Esophagus squamous epithelium (tissue), 5 donors: ENCODE data around the gene MAS1. TPM values are rescaled to one million over a fixed set of nuclear protein-coding genes. Genes with fewer than 3 reads are reported as not detected.
"Not testable (repeated sequence)": the region's sequence is repeated elsewhere in the genome, so short reads cannot be mapped to it uniquely, and the experiment has no call there.

Experiments
- DNase-seq: peaks from one replicate; lab custom pipeline; 2025; lab: John Stamatoyannopoulos, UW
- H3K27ac ChIP-seq, 4 donors: fragments of 200-600 bp; sonication (generic); one replicate each; pipeline ENCODE4 v1.5.1; 2016 to 2019; ENCODE audit warnings: mild to moderate bottlenecking in 1 of 4
- H3K27me3 ChIP-seq, 4 donors: fragments of 200-600 bp; sonication (generic); 1 replicate in 3 of 4; 2 replicates in 1 of 4; pipeline versions ENCODE4 v1.5.1 to v1.6.0; 2017 to 2021; ENCODE audit warnings: antibody characterized with exemption in 1 of 4
- H3K36me3 ChIP-seq, 3 donors: fragments of 200-600 bp; sonication (generic); one replicate each; pipeline ENCODE4 v1.5.1; 2016 to 2019
- H3K4me1 ChIP-seq, 3 donors: fragments of 200-600 bp; sonication (generic); one replicate each; pipeline ENCODE4 v1.5.1; 2017 to 2019
- H3K4me3 ChIP-seq, 4 donors: fragments of 200-600 bp; sonication (generic); 1 replicate in 3 of 4; 2 replicates in 1 of 4; pipeline ENCODE4 v1.5.1; 2016 to 2019; ENCODE audit warnings: mild to moderate bottlenecking in 2 of 4, moderate library complexity in 1 of 4
- H3K9me3 ChIP-seq, 3 donors: fragments of 200-600 bp; sonication (generic); one replicate each; pipeline ENCODE4 v1.5.1; 2016 to 2019
- POLR2A ChIP-seq, 4 donors: fragments of 450-650 bp; IDR thresholded peaks; one replicate each; pipeline ENCODE4 v1.6.1; 2017; ENCODE audit warnings: antibody characterized with exemption in 4 of 4, mild to moderate bottlenecking in 4 of 4, moderate library complexity in 3 of 4
- WGBS, 2 donors: methylation state at CpG; one replicate each; pipeline ENCODE4 v1.1.5; 2018; 5-methylcytosine and 5-hydroxymethylcytosine counted together
- intact Hi-C: fragments of 100-400 bp; cut with DNase I; formaldehyde crosslinking; loops from one replicate; pipeline ENCODE4 v1.15.0; 2022
- total RNA-seq, 4 donors: library from RNA; depleted of rRNA; stranded (reverse); fragments of >200 nt; gene quantifications; one replicate each; pipeline ENCODE4 v1.1.0, GENCODE V29; 2016
- TF ChIP-seq, protein P1 (sequence below), 6 experiments: fragments of 450-650 bp in 4 of 6; fragments of 200-600 bp in 2 of 6; sonication (generic) in 2 of 6; IDR thresholded peaks; one replicate each; pipeline ENCODE4 v1.5.1; 2016 to 2019; ENCODE audit warnings: antibody characterized with exemption in 6 of 6, mild to moderate bottlenecking in 4 of 6, moderate library complexity in 4 of 6
- donor health status: DM: yes; HTN: yes; CAD: no.

MAS1 gene
- not detected for total RNA-seq

DNA sequence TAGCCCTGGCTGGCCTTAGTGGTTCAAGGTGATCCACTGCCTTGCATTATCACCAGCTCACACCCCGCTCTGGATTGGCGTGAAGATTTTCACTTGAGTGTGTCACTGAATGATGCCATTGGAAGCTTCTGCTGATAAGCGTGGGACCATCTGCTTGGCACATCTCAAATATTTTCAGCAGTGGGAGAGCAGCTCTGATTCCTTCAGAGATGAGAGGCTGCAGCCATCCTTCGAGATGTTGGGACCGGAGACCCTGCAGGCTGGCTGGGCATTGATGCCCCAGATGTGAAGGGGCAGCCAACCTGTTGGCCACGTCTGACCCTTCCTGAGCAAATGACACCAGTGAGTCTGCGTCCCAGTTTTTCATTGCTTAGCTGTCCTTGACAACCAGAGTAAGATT, at the start of gene MAS1:
MAS1 (plus strand) TSS at position 197 of the 400 bp plus-strand sequence. CDS start 15,968 bp downstream, outside the sequence.
- H3K36me3 ChIP-seq: no peaks in the 10 kb centered on the region
- DNase-seq: no peak
- H3K27me3 ChIP-seq: peaks cover 0 to 80% (median 1%) of the 10 kb centered on the region in 4 donors
- no peak within 1 kb of the TSS for H3K27ac ChIP-seq
- H3K4me1 ChIP-seq: peaks cover 0 to 10% (median 0%) of the 10 kb centered on the region in 3 donors
- H3K9me3 ChIP-seq: no peaks in the 10 kb centered on the region
- 77 to 79% methylated on average over 7 of the region's 7 CpGs for WGBS, 2 donors
- no peak within 1 kb of the TSS for H3K4me3 ChIP-seq
- intact Hi-C loops: no loop called here
- TF ChIP-seq, protein P1, sequence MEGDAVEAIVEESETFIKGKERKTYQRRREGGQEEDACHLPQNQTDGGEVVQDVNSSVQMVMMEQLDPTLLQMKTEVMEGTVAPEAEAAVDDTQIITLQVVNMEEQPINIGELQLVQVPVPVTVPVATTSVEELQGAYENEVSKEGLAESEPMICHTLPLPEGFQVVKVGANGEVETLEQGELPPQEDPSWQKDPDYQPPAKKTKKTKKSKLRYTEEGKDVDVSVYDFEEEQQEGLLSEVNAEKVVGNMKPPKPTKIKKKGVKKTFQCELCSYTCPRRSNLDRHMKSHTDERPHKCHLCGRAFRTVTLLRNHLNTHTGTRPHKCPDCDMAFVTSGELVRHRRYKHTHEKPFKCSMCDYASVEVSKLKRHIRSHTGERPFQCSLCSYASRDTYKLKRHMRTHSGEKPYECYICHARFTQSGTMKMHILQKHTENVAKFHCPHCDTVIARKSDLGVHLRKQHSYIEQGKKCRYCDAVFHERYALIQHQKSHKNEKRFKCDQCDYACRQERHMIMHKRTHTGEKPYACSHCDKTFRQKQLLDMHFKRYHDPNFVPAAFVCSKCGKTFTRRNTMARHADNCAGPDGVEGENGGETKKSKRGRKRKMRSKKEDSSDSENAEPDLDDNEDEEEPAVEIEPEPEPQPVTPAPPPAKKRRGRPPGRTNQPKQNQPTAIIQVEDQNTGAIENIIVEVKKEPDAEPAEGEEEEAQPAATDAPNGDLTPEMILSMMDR (IDR thresholded peaks at IDR 0.05): no peak
- no peak for TF ChIP-seq POLR2A (IDR thresholded peaks at IDR 0.05)

DNA sequence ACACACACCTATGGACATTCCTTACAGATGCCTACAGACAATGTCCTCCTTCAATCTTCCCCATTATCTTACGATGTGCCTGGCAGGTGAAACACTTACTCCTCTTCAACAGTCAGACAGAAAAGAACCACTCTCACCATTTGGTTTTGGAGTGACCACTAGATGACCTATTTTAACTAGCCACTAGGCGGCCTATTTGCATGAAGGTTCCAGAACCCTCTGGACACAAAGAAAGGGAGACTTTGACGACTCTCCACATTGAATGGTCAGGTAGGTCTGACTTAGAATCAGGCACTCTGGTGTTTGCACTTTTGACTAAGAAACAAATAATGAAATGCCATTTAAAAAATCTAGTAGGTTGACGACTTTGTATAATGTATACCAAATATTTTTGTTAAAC, 48.8 kb upstream of the MAS1 start:
- 57 to 62% methylated on average over 3 to 4 of the region's 4 CpGs for WGBS, 2 donors
- no peaks in the 10 kb centered on the region for H3K36me3 ChIP-seq
- TF ChIP-seq, protein P1 (IDR thresholded peaks at IDR 0.05): no peak
- TF ChIP-seq POLR2A (IDR thresholded peaks at IDR 0.05): no peak
- no peak for DNase-seq
- H3K27ac ChIP-seq: no peak overlapping the region
- no peaks in the 10 kb centered on the region for H3K9me3 ChIP-seq
- H3K4me3 ChIP-seq: no peak overlapping the region
- H3K27me3 ChIP-seq: no peaks in the 10 kb centered on the region
- intact Hi-C loops: no loop called here
- no peaks in the 10 kb centered on the region for H3K4me1 ChIP-seq

DNA sequence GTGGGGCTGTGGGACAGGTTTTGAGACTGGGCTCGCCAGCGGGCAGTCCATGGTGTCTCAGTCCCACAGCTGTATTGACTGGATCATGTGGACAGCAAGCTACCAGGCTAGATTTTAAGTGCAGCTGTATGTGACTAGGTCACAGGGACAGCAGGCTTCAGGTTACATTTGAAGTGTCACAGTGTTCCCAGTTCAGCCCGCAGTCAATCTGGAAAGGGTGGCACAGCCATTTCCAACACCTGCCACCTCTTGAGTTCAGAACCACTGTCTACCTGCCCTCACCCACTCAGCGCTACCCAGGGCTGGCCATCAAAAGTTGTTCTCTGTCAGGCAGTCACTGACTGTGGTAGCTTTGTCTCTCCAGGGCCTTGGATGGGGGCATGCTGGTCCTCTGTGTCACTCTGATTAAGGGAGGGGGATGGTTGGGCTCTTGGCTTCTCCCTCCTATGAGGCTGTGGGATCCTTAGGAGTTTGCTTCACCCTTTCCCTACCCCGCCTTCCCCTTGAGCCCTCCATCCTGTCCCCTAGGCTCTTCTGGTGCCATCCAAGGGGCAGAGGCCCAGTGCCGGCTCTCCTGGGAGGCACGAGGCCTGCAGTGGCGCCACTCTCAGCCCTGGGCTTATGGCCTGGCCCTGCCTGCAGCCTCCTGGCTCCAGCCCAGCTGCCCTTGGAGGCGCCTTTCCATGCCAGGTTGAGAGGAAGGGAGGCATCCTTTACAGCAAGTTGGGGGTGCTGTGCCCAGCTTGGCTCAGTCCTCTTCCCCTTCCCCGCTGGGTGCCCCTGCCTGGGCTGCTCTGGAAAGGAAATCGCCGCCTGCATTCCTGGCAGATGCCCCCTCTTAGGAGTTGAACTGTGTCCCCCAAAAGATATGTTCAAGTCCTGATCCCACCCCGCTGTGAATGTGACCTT, 45.8 kb upstream of the MAS1 start:
- Histone ChIP-seq H3K4me1 (no peaks in the 10 kb centered on the region), H3K9me3 (peaks cover 0 to 16% (median 2%) of the 10 kb centered on the region in 3 donors), H3K36me3 (no peaks in the 10 kb centered on the region), H3K27me3 (no peaks in the 10 kb centered on the region), H3K27ac (no peak overlapping the region), H3K4me3 (no peak overlapping the region)
- intact Hi-C loops: no loop called here
- 80 to 83% methylated on average over 4 to 5 of the region's 13 CpGs for WGBS, 2 donors
- TF ChIP-seq, protein P1 (IDR thresholded peaks at IDR 0.05): no peak
- TF ChIP-seq POLR2A (IDR thresholded peaks at IDR 0.05): no peak
- no peak for DNase-seq

DNA sequence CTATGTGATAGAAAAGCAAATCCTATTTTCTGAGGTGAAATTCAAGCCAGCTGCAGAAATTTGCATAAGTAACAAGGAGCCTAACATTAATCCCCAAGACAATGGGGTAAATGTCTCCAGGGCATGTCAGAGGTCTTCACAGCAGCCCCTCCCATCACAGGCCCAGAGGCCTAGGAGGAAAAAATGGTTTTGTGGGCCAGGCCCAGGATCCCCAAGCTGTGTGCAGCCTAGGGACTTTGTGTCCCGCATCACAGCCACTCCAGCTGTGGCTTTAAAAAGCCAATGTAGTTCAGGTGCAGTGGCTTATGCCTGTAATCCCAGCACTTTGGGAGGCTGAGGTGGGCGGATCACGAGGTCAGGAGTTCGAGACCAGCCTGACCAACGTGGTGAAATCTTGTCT, 42.2 kb upstream of the MAS1 start:
- peaks cover 0 to 16% (median 2%) of the 10 kb centered on the region in 3 donors for H3K9me3 ChIP-seq
- H3K36me3 ChIP-seq, H3K27me3 ChIP-seq, intact Hi-C loops, DNase-seq, H3K27ac ChIP-seq, H3K4me3 ChIP-seq, H3K4me1 ChIP-seq: not testable (repeated sequence)
- 88 to 100% methylated on average over 2 to 5 of the region's 5 CpGs for WGBS, 2 donors

DNA sequence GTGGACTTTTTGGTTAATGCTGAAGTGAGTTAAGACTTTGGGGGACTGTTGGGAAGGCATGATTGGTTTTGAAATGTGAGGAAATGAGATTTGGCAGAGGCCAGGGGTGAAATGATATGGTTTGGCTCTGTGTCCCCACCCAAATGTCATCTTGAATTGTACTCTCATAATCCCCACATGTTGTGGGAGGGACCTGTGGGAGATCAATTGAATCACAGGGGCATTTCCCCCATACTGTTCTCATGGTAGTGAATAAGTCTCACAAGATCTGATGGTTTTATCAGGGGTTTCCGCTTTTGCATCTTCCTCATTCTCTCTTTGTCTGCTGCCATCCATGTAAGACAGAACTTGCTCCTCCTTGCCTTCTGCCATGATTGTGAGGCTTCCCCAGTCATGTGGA, 40.9 kb upstream of the MAS1 start:
- intact Hi-C loops, H3K4me3 ChIP-seq, H3K4me1 ChIP-seq, DNase-seq, H3K27me3 ChIP-seq, H3K27ac ChIP-seq, H3K36me3 ChIP-seq: not testable (repeated sequence)
- peaks cover 0 to 16% (median 2%) of the 10 kb centered on the region in 3 donors for H3K9me3 ChIP-seq
- 94 to 100% methylated on average over 1 of the region's 1 CpG for WGBS, 2 donors

DNA sequence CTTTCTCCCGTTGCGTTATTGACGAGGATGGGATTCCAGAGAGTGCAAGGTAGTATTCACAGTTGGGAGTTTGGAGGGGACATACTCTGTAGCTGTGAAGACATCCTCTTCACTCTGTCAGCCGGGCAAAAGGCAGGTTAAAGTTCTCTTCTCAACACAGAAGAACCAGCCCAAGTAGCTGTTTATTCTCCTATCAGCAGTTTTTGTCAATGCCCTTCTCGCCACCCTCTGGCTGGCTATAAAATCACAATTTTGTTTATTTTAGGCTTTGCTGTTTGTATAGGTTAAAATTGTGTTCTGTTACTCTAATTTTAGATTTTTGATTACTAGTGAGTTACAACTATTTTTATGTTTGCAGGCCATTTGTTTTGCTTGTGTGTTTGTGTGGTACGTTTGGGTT, 37.9 kb upstream of the MAS1 start:
- H3K27ac ChIP-seq: no peak overlapping the region
- H3K36me3 ChIP-seq: no peaks in the 10 kb centered on the region
- WGBS, 2 donors: 33 to 43% methylated on average over 6 of the region's 6 CpGs
- H3K4me1 ChIP-seq: peaks cover 0 to 4% (median 0%) of the 10 kb centered on the region in 3 donors
- H3K27me3 ChIP-seq: no peaks in the 10 kb centered on the region
- intact Hi-C loops: no loop called here
- H3K9me3 ChIP-seq: peaks cover 0 to 13% (median 2%) of the 10 kb centered on the region in 3 donors
- no peak for DNase-seq
- TF ChIP-seq, protein P1 (IDR thresholded peaks at IDR 0.05): peak in 4 of 6 experiments; percentile 8 to 40 (median 11)
- TF ChIP-seq POLR2A (IDR thresholded peaks at IDR 0.05): no peak
- no peak overlapping the region for H3K4me3 ChIP-seq
